22Rv1 (cell line): ENCODE data around the gene SSU72.
"Not testable (repeated sequence)": the region's sequence is repeated elsewhere in the genome, so short reads cannot be mapped to it uniquely, and the experiment has no call there.

Experiments used
- H3K27ac ChIP-seq: fragments of 450-650 bp; 2 replicates; pipeline ENCODE4 v1.5.1; 2017
- CTCF ChIP-seq: fragments of 450-650 bp; IDR thresholded peaks from 2 replicates; pipeline ENCODE4 v1.5.1; 2017; ENCODE audit warnings: mild to moderate bottlenecking
- ZFX ChIP-seq: fragments of 450-650 bp; IDR thresholded peaks from 2 replicates; pipeline ENCODE4 v1.6.1; 2017; ENCODE audit warnings: antibody characterized with exemption, borderline replicate concordance

The SSU72 gene

GRCh38 chr1:1537626-1538250 is 36.9 kb downstream of the SSU72 start:
- TF ChIP-seq ZFX, result no peak
- TF ChIP-seq CTCF, result no peak
- no peak overlapping the region for H3K27ac ChIP-seq

- no peak overlapping the region for H3K27ac ChIP-seq
- no peak for TF ChIP-seq CTCF
Measured at GRCh38 chr1:1536938-1537546, 37.6 kb downstream of the SSU72 start.

- no peak overlapping the region for H3K27ac ChIP-seq
- TF ChIP-seq CTCF, result no peak
- TF ChIP-seq ZFX, result no peak
Measured at GRCh38 chr1:1536019-1536937, 38.4 kb downstream of the SSU72 start.

GRCh38 chr1:1535201-1536018 is 39.3 kb downstream of the SSU72 start:
- TF ChIP-seq ZFX, result no peak
- TF ChIP-seq CTCF, result no peak
- H3K27ac ChIP-seq, result no peak overlapping the region

GRCh38 chr1:1534401-1535154 is 40.1 kb downstream of the SSU72 start:
- no peak overlapping the region for H3K27ac ChIP-seq
- TF ChIP-seq CTCF, result no peak
- TF ChIP-seq ZFX, result no peak

- not testable (repeated sequence) for H3K27ac ChIP-seq
Measured at GRCh38 chr1:1533894-1534291, 40.8 kb downstream of the SSU72 start.

GRCh38 chr1:1533176-1533893 is 41.3 kb downstream of the SSU72 start:
- H3K27ac ChIP-seq, result not testable (repeated sequence)
